Iris pigment epithelial cell (primary cell): Measurements from ENCODE around the gene ARHGEF4.

Experiments used
- DNase-seq: peaks from one replicate; pipeline ENCODE4 v3.0.0-alpha.2; 2011; ENCODE audit warnings: low read depth

Gene ARHGEF4

GRCh38 chr2:131093696-131094462, 257.2 kb downstream of the ARHGEF4 start:
- no peak for DNase-seq

- DNase-seq: no peak
These were observed 258.0 kb downstream of the ARHGEF4 start for GRCh38 chr2:131094463-131095281.
